Stimulated activated CD8-positive, alpha-beta memory T cell treated with anti-CD3 and anti-CD28 coated beads, Interleukin-15, amount 100 ng/mL, for 24 hours (primary cell): ENCODE data around the gene CARTPT.

Source experiments
- DNase-seq: peaks from one replicate; pipeline ENCODE4 v3.0.0-alpha.2; 2020; ENCODE audit warnings: low read depth

The CARTPT gene

GRCh38 chr5:71719063-71719964 is at the start of gene CARTPT:
CARTPT (plus strand) TSS chr5:71719275; CDS start chr5:71719294, 19 bp downstream.
- DNase-seq, result no peak

GRCh38 chr5:71677977-71678376 is 41.1 kb upstream of the CARTPT start:
- DNase-seq, result no peak

DNA sequence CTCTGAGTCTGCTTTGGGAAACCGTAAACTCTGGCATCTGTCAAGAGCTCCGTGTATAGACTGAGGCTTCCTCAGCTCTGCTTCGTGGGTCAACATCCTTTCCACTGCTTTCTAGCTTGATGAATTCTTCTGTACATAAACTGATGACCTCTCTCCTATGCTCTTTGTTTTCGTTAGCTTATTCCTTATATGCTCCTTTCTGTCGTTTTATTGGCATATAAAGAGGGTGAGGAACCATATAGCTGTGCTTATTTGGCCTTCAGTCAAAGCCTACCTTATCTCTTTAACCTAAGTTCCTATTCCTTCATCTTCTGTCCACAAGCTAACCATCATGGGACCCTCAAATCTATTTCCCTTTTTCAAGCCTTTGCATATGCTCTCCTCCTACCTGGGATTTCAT is 39.4 kb upstream of the CARTPT start:
- no peak for DNase-seq

DNA sequence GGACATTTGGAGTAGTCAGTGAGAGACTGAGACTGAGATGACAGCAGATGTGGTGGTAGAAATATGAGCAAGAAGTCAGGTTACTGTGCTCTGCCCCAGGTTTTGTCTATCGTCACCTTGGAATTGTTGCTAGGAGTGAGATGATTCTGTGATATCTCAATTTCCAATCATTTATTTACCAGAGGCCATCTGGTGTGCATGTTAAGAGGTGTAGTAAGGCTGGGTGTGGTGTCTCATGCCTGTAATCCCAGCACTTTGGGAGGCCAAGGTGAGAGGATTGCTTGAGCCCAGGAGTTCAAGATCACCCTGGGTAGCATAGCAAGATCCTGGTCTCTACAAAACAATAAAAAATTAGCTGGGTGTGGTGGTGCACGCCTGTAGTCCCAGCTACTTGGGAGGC is 38.6 kb upstream of the CARTPT start:
- no peak for DNase-seq

DNA sequence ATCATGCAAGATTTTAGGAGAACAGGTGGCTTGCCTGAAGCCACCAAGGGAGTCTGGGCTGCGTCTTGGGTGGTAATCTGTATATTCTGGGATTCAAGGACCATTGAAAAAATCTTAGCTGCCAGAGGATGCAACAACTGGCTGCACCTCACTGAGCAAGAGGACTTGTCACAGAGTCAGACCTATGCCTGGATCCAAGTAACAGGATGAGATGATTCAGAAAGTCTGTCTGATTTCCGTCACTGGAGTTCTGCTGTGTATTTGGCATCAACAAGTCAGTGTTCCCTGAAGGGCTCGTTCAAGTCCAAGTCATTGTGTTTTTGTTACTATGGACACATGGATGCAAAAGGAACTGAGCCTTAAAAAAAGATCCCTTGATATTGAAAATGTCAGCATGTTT is 37.8 kb upstream of the CARTPT start:
- DNase-seq, result no peak

GRCh38 chr5:71684309-71684708 is 34.8 kb upstream of the CARTPT start:
- DNase-seq, result no peak

GRCh38 chr5:71693828-71694427 is 25.1 kb upstream of the CARTPT start:
- DNase-seq, result no peak

- DNase-seq, result no peak
These were observed 24.0 kb upstream of the CARTPT start for GRCh38 chr5:71695071-71695470.

- no peak for DNase-seq
These were observed 23.5 kb upstream of the CARTPT start for GRCh38 chr5:71695595-71695994.

DNA sequence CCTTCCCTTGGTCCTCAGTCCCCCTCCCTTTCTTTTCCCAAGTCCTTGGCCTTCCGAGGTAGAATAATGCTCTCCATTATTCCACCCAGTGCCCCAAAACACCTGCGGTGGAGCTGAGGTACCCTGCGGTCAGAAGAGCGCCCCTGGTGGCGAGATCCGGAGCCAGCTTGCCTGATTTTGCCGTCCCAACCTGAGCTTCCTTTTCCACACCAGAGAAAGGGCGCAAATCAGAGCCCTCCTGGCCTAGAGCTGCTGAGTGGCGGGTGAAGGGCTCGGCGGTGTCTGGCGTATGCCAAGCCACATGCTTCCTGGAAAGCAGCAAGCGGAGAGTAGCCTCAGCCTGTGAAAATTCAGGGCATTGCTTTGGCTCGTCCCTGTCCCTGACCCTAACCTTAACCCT is 21.1 kb upstream of the CARTPT start:
- no peak for DNase-seq

DNA sequence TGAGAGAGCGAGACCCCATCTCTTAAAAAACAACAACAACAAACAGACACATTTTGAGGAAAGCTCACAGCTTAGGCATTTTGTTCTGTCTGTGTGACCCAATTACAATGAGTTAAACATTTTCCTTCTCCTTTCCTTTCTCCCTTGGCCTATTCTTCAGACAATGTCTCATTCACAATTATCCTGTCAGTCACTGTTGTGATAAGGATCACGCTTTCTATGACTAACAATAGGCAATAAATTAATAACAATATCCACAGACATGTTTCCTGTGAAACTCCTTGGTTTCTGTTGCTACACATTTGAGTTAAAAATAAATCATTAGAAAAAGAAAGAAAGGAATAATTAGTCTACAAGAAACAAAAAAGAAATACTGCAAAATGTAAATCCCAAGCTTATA is 19.8 kb upstream of the CARTPT start:
- no peak for DNase-seq

DNA sequence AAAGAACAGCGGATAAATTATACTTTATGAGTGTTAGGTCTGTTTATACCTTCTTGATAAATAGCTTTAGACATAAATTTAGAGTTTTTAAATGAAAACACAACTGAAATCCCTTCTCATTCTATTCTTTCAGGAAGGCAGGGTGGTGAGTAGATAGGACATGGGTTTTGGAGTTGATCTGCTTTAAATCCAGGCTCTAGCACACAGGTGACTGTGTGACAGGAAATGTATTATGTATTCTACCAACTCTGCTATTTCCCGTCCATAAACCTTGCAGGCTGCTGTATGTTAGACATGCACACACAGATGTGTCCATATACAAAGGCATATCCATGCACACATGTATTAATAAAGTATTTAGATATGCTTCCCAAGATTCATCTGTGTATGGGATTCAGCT is 19.3 kb upstream of the CARTPT start:
- no peak for DNase-seq

- DNase-seq, result no peak
These were observed 18.3 kb upstream of the CARTPT start for GRCh38 chr5:71700803-71701202.

DNA sequence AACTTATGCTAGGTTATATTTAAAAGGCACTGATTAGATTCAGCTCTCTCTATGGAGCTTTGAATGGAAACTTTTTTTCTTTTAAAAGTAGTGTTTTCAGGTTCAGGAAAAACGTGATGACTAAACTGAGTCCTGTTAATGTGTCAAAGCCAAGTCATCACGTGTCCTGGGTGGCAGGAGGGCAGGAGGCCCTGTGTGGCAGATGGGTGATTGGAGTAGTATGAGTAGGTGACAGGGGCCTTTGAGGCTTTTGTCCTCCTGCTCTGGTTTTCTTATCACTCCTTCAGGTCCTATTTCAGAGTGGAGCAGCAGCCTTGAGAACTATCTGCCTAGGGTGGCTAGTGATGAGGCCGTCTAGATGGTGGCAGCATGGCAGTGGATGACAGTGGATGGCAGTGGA is 17.7 kb upstream of the CARTPT start:
- no peak for DNase-seq

- no peak for DNase-seq
These were observed 15.1 kb upstream of the CARTPT start for GRCh38 chr5:71703941-71704340.

GRCh38 chr5:71705421-71705820 is 13.7 kb upstream of the CARTPT start:
- DNase-seq, result no peak

GRCh38 chr5:71706906-71707305 is 12.2 kb upstream of the CARTPT start:
- no peak for DNase-seq

DNA sequence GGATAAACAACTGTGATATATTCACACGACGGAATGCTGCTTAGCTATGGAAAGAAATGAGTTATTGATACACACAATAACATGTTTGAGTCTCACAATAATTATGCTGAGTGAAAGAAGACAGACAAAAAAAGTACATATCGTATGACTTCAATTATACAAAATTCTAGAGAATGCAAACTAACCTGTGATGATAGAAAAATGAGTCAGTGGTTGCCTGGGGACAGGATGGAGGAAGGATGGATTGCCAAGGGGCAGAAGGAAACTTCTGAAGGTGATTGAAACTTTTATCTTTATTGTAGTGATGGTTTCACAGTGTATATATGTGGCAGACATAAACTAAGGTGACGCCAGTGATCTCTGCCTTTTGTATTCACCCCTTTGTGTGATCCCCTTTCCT is 7.5 kb upstream of the CARTPT start:
- DNase-seq, result no peak

- DNase-seq, result no peak
These were observed 4.2 kb upstream of the CARTPT start for GRCh38 chr5:71714911-71715310.

DNA sequence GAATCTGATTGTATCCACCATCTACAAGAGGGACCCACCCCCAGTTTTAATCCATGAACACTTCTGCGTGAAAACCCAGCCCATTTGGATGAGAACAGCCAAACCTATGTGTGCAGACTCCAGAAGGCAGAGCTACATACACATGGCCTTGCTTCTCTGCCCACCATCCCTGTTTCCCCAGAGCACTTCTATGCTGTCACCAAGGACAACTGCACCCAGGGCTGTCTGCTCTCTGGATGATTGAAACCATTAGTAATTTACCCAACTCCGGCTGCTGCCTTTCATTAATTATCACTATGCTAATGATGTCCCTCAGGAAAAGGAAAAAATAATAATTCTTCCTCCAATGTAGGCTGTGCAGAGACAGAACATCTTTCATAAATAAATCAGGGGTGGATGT is 8.9 kb downstream of the CARTPT start:
- no peak for DNase-seq

DNA sequence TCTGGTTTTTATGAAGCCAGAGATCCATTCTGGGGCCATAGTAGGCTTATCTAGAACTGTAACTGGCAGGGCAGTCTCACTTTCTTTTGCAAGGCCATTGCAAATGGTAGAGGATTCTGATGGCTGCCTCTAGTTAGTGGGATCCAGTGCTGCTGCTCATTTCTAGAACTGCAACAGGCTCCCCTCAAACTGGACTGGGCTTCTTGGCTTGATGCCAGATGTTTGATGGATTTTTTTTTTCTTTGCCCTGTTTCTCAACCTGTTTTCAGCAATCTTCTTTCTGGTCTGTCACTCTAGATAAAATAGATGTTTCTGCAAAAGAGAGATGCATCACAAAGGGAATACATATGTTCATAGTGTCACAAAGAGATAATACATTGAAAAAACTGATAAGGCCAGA is 11.9 kb downstream of the CARTPT start:
- no peak for DNase-seq

GRCh38 chr5:71732011-71732410 is 12.9 kb downstream of the CARTPT start:
- DNase-seq, result no peak

DNA sequence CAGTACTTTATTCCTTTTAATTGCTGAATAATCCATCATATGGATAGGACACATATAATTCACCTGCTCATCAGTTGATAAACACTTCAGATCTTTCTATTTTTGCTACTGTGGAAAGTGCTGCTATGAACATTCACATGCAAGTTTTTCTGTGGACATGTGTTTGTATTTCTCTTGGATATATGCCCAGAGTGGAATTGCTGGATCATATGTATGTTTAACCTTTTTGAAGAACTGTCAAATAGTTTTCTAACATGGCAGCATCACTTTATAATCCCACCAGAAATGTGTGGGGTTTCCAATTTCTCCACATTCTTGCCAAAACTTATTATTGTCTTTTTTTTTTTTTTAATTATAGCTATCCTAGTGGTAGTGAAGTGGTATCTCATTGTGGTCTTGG is 15.1 kb downstream of the CARTPT start:
- DNase-seq, result no peak
